HFFc6 (cell line): ENCODE data around the gene PRKAG2. TPM values are rescaled to one million over a fixed set of nuclear protein-coding genes. Genes with fewer than 3 reads are reported as not detected.

ENCODE experiments used
- DNase-seq: peaks from one replicate; pipeline ENCODE4 v3.0.0-alpha.2; 2018
- H3K27ac Mint-ChIP-seq: 2 replicates; pipeline ENCODE4 v1.8.0; 2020; ENCODE audit warnings: mild to moderate bottlenecking, mixed read lengths
- H3K27me3 Mint-ChIP-seq: 2 replicates; pipeline ENCODE4 v1.8.0; 2021; ENCODE audit warnings: mild to moderate bottlenecking, moderate library complexity, mixed read lengths; ENCODE audit not compliant: insufficient read depth
- H3K36me3 Mint-ChIP-seq: 2 replicates; pipeline ENCODE4 v1.8.0; 2021; ENCODE audit warnings: low read depth, mixed read lengths
- H3K4me1 Mint-ChIP-seq: 2 replicates; pipeline ENCODE4 v1.8.0; 2020; ENCODE audit warnings: low read depth, mixed read lengths
- H3K4me3 Mint-ChIP-seq: 2 replicates; pipeline ENCODE4 v1.8.0; 2020; ENCODE audit warnings: mild to moderate bottlenecking, moderate library complexity, mixed read lengths
- H3K9me3 Mint-ChIP-seq: 2 replicates; pipeline ENCODE4 v1.8.0; 2020; ENCODE audit warnings: mild to moderate bottlenecking, mixed read lengths
- CTCF ChIP-seq: fragments of 200-600 bp; sonication (generic); IDR thresholded peaks from 2 replicates; pipeline ENCODE4 v1.5.0; 2021; ENCODE audit warnings: antibody characterized with exemption, mild to moderate bottlenecking
- total RNA-seq, 6 experiments: library from RNA; stranded (reverse); fragmentation: NEBNext Ultra II Directional; extraction: Animal tissue kit (Norgen Biotek cat#: 25700); gene quantifications; 2 replicates in 1 of 6; 3 replicates in 5 of 6; pipeline ENCODE4 v1.2.3, GENCODE V29; 2021

Gene PRKAG2
- total RNA-seq, 6 experiments from 2014 or later, result 15.1 to 19.2 (median 18.4) TPM

DNA sequence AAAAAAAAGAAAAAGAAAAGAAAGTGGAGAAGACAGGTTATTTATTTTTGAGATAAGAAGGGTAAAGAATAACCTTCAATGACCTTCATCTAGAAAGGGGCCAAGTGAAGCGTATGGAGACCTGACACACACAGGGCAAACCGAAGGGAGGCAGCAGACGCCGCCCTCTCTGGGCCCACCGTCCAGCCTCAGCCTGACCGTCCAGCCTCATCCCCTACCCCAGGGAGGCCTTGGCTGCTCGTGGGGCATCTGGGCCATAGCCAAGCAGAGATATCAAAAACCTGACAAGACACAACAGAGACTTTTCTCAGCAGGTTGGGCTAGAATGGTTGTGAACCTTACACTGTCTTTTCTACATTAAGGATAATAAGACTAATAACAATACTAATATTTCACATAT lies 10.9 kb downstream of the PRKAG2 start:
- H3K27me3 Mint-ChIP-seq, result peaks cover 40% of the 10 kb centered on the region
- no peak for DNase-seq
- H3K4me1 Mint-ChIP-seq, result peaks cover 10% of the 10 kb centered on the region; the same call in 1 of the 2 replicates
- TF ChIP-seq CTCF, result no peak
- no peak overlapping the region for H3K4me3 Mint-ChIP-seq
- H3K36me3 Mint-ChIP-seq, result no peaks in the 10 kb centered on the region
- H3K27ac Mint-ChIP-seq, result no peak overlapping the region
- H3K9me3 Mint-ChIP-seq, result no peaks in the 10 kb centered on the region

DNA sequence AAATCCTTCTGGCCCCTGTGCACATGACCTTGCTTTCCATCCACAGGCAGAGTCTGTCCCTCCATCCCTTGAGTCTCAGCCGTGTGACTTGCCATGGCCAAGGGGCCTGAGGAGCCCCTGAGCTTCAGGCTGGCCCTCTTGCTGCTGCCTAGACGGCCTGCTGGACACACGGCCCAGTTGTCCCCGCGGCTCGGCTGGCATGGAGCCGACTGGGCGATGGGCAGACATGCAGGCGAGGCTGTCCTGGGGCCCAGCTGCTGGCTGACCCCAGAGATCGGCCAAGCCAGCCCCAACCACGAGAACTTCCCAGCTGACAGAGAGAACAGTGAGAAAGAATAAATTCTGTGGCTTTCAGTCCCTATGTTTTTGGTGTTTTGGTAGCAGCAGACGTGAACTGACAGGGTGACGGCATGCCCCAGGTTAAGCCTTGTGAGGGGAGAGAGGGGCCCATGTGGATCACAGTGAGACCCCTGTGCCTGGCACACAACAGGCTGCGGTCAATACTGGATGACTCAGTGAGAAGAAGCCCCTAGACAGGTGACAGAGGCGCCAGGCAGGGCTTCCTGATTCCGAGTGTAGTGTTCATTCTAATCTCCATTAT lies 11.7 kb downstream of the PRKAG2 start:
- Mint-ChIP-seq H3K36me3 (no peaks in the 10 kb centered on the region), H3K4me1 (peaks cover 10% of the 10 kb centered on the region; the same call in 1 of the 2 replicates), H3K4me3 (no peak overlapping the region), H3K9me3 (no peaks in the 10 kb centered on the region), H3K27ac (no peak overlapping the region), H3K27me3 (peaks cover 40% of the 10 kb centered on the region)
- no peak for DNase-seq
- no peak for TF ChIP-seq CTCF

GRCh38 chr7:151864561-151864960 lies 12.4 kb downstream of the PRKAG2 start:
- Mint-ChIP-seq H3K9me3 (no peaks in the 10 kb centered on the region), H3K4me1 (peaks cover 10% of the 10 kb centered on the region; the same call in 1 of the 2 replicates), H3K4me3 (no peak overlapping the region), H3K27ac (no peak overlapping the region), H3K27me3 (peaks cover 36% of the 10 kb centered on the region), H3K36me3 (no peaks in the 10 kb centered on the region)
- TF ChIP-seq CTCF, result no peak
- DNase-seq, result no peak

DNA sequence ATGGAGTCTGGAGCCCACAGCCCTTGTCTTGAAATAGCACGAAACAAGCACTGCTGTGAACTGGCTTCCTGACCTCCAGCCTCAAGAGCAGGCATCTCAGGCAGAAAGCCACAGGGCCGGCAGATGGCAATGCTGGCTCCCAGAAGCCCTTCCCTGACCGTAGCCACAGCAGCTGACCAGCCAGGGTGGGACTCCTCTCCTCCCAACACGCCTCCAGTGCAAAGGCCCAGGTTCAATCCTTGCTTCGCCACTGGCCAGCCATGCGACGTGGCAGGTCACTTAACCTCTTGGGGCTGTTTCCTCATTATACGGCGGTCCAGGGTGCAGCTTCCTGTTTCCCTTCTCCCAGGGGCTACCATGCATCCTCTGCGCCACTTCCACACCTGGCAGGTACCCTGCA lies 12.8 kb downstream of the PRKAG2 start:
- H3K27me3 Mint-ChIP-seq, result peaks cover 33% of the 10 kb centered on the region
- H3K27ac Mint-ChIP-seq, result no peak overlapping the region
- H3K36me3 Mint-ChIP-seq, result no peaks in the 10 kb centered on the region
- no peak overlapping the region for H3K4me3 Mint-ChIP-seq
- no peak for TF ChIP-seq CTCF
- H3K9me3 Mint-ChIP-seq, result no peaks in the 10 kb centered on the region
- peaks cover 10% of the 10 kb centered on the region; the same call in 1 of the 2 replicates for H3K4me1 Mint-ChIP-seq
- DNase-seq, result no peak

DNA sequence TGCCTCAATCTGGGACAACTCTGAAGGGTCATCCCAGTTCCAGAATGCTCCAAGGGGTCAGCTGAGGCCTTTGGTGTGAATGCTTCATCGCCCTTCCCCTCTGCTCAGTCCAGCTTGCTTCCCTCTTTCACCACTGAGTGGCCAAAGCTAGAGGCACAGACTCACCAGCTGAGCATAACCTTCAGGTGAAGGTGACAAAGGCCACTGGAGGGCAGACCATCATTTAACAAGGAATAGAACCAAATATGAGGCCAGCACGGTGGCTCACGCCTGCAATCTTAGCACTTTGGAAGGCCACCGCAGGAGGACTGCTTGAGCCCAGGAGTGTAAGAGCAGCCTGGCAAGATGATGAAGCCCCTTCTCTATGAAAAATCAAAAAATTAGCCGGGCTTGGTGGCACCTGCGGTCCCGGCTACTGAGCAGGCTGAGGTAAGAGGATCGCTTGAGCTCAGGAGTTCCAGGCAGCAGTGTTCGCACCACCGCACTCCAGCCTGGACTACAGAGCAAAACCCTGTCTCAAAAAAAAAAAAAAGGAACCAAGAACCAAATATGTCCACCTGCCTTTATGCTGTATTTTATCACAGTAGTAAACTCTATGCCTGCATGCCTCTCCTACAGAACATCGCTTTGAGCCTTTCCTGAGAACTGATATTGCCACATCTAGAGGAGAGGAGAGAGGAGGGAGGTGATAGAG lies 13.4 kb downstream of the PRKAG2 start:
- no peaks in the 10 kb centered on the region for H3K36me3 Mint-ChIP-seq
- H3K27me3 Mint-ChIP-seq, result peaks cover 39% of the 10 kb centered on the region
- TF ChIP-seq CTCF, result no peak
- H3K9me3 Mint-ChIP-seq, result no peaks in the 10 kb centered on the region
- no peak overlapping the region for H3K4me3 Mint-ChIP-seq
- peaks cover 7% of the 10 kb centered on the region; the same call in 1 of the 2 replicates for H3K4me1 Mint-ChIP-seq
- no peak overlapping the region for H3K27ac Mint-ChIP-seq
- DNase-seq, result no peak
